GM12878 (cell line): Measurements from ENCODE around the gene CCDC12.

Experiments used
- ATF7 ChIP-seq: fragments of 450-650 bp; IDR thresholded peaks from 2 replicates; pipeline ENCODE4 v1.6.1; 2016; ENCODE audit warnings: low read depth, mild to moderate bottlenecking
- POLR2AphosphoS5 ChIP-seq: IDR thresholded peaks from 2 replicates; pipeline ENCODE4 v1.6.1; 2011; ENCODE audit warnings: mild to moderate bottlenecking, low read length, inconsistent platforms
- TBL1XR1 ChIP-seq: IDR thresholded peaks from 2 replicates; pipeline ENCODE4 v1.6.1; 2012; ENCODE audit warnings: low read depth, low read length, improper control_type of control experiment
- TCF12 ChIP-seq: IDR thresholded peaks from 2 replicates; pipeline ENCODE4 v1.6.1; 2011; ENCODE audit warnings: low read depth, mild to moderate bottlenecking, low read length
- TF ChIP-seq, protein P1 (sequence below): IDR thresholded peaks from 2 replicates; pipeline ENCODE4 v1.6.1; 2011; ENCODE audit warnings: low read depth, mild to moderate bottlenecking, low read length, moderate library complexity, borderline replicate concordance; ENCODE audit errors: extremely low read depth
- TF ChIP-seq, protein P2 (sequence below), 3 experiments: IDR thresholded peaks in 2 of 3; conservative IDR thresholded peaks in 1 of 3; 2 replicates each; pipeline ENCODE4 v1.5.1; 2011; ENCODE audit warnings: low read depth in 3 of 3, low read length in 3 of 3, mild to moderate bottlenecking in 3 of 3, control low read depth in 2 of 3, moderate library complexity in 2 of 3, inconsistent platforms in 1 of 3, mixed read lengths in 1 of 3; ENCODE audit not compliant: control insufficient read depth in 2 of 3, insufficient read depth in 1 of 3; ENCODE audit errors: extremely low read depth in 1 of 3

DNA sequence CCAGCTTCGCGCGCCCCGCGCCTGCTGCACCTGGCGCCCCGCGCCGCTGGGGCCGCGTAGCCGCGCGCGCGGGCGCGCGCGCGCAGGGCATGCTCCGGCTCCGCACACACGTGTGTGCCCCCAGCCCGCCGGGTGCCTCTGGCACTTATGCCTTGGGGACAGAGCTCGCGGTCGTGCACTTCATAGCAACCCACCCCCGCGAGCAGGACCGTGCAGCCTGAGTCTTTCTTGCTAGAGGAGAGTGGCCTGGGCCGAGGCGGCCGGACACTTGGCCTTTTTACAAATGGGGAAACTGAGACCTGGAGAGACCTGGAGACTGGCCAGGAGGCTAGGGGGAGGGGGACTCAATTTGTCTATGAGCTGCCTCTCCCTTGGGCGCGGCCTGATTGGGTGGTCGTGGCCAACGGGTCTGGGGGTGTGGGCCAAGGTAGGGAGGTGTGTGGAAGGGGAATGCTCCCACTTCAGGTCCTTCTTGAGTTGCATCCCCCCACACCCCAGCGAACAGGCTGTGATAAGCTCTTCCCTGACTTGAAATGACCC, 3.5 kb upstream of the CCDC12 start:
- no peak for TF ChIP-seq TCF12
- TF ChIP-seq, protein P1, sequence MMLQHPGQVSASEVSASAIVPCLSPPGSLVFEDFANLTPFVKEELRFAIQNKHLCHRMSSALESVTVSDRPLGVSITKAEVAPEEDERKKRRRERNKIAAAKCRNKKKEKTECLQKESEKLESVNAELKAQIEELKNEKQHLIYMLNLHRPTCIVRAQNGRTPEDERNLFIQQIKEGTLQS: no peak
- no peak for TF ChIP-seq ATF7
- no peak for TF ChIP-seq TBL1XR1
- no peak for TF ChIP-seq POLR2AphosphoS5
- TF ChIP-seq, protein P2, sequence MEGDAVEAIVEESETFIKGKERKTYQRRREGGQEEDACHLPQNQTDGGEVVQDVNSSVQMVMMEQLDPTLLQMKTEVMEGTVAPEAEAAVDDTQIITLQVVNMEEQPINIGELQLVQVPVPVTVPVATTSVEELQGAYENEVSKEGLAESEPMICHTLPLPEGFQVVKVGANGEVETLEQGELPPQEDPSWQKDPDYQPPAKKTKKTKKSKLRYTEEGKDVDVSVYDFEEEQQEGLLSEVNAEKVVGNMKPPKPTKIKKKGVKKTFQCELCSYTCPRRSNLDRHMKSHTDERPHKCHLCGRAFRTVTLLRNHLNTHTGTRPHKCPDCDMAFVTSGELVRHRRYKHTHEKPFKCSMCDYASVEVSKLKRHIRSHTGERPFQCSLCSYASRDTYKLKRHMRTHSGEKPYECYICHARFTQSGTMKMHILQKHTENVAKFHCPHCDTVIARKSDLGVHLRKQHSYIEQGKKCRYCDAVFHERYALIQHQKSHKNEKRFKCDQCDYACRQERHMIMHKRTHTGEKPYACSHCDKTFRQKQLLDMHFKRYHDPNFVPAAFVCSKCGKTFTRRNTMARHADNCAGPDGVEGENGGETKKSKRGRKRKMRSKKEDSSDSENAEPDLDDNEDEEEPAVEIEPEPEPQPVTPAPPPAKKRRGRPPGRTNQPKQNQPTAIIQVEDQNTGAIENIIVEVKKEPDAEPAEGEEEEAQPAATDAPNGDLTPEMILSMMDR (IDR thresholded peaks at IDR 0.05 in 2 of 3, conservative IDR thresholded peaks at IDR 0.05 in 1 of 3; ENCODE audit: control insufficient read depth in 2 of 3, extremely low read depth in 1 of 3, insufficient read depth in 1 of 3, low read depth in 3 of 3, low read length in 3 of 3): no peak
